DLD1 (cell line): ENCODE results near the gene FNDC10.

Source experiments
- in situ Hi-C: cut with HindIII; loops from 2 replicates; pipeline ENCODE4 v1.10.0; 2017; ENCODE audit warnings: low sequenced_read_pairs

Gene FNDC10

DNA sequence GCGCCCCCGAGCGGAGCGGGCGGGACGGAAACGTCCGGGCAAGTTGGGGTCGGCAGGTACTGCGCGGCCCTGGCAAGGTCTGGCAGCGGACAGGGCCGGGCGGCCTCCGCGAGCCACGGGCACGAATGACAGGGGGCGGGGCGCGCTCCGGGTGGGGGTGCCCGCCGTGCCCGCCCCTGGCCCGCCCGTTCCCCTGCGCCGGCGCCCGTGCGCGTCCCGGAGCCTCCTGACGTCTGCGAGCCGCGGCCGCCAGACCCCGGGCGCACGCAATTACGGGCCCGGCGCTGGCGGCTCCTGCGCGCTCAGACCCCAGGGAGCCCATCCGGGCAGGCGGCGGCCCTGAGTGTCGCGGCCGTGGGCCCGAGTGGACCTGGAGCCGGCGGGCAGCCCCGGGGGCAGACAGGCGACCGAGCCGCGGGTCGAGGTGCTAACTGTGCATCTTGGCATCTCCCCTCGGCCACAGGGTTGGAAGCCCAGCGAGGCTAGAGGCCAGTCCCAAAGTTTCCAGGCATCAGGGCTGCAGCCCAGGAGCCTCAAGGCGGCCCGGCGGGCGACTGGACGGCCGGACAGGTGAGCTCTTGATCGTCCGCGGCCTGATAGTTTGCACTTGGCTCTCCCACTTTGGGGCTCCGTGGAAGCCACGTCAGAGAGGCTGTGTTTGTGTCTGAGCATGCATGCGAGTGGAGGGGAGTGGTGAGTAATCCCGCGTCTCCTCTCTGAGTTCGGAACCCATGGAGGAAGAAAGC lies 16.3 kb upstream of the FNDC10 start:
- in situ Hi-C loops = no loop called here

GRCh38 chr1:1615256-1616044 lies 15.5 kb upstream of the FNDC10 start, which contains the start of gene MIB2:
Gene MIB2 (plus strand): TSS chr1:1615500. CDS start chr1:1623453, 7,953 bp downstream.
- in situ Hi-C loops = no loop called here

GRCh38 chr1:1614954-1615255 lies 15.0 kb upstream of the FNDC10 start:
- in situ Hi-C loops = no loop called here

GRCh38 chr1:1614204-1614953 lies 14.4 kb upstream of the FNDC10 start:
- in situ Hi-C loops = no loop called here

DNA sequence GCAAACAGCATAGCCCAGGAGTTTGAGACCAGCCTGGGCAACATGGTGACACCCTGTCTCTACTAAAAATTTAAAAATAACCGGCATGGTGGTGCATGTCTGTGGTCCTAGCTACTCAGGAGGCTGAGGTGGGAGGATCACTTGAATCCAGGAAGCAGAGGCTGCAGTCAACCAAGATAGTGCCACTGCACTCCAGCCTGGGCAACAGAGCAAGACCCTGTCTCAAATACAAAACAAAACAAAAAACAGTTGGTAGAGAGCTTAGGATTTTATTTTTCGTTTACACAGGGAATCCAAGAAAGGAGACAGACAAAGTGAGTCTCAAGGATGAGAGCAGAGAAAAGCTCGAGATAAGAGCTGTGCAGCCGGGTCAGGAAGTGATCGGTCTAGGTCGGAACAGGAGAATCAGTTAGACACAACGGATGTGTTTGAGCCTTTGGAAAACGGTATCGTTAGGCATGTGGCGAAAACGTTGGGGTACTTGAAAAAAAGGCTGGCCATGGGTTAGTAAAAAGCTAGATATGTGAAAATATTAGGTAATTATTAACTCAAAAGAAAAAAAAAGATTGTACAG lies 13.7 kb upstream of the FNDC10 start:
- in situ Hi-C loops = no loop called here

- in situ Hi-C loops = no loop called here
Observed at GRCh38 chr1:1612104-1612400, 12.1 kb upstream of the FNDC10 start.

- in situ Hi-C loops = no loop called here
Observed at GRCh38 chr1:1610796-1611195, 10.9 kb upstream of the FNDC10 start.

DNA sequence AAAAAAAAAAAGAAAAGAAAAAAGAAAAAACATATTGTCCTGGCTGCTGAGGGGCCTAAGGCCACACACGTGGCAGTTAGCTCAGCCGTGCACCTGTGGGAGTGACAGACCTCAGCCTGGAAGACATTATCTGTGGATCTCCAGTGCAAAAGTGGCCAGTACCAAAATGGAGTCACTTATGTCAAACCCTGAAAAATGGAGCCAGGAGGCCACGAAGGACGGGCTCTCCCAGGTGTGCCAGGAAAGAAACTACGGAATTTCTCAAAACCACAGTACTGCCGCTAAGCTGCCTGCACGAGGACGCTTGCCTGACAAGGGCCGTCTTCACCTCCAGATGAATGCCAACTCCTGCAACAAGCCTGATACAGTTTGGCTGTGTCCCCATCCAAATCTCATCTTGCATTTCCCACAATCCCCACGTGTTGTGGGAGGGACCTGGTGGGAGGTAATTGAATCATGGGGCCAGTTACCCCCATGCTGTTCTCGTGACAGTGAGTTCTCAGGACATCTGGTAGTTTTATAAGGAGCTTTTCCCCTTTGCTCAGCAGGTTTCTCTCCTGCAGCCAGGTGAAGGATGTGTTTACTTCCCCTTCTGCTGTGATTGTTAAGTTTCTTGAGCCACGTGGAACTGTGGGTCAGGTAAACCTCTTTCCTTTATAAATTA lies 10.0 kb upstream of the FNDC10 start:
- in situ Hi-C loops = no loop called here

GRCh38 chr1:1606232-1606631 lies 6.3 kb upstream of the FNDC10 start:
- in situ Hi-C loops = no loop called here

- in situ Hi-C loops = no loop called here
Observed at GRCh38 chr1:1605724-1606123, 5.8 kb upstream of the FNDC10 start.

GRCh38 chr1:1605034-1605591 lies 5.2 kb upstream of the FNDC10 start:
- in situ Hi-C loops = no loop called here

DNA sequence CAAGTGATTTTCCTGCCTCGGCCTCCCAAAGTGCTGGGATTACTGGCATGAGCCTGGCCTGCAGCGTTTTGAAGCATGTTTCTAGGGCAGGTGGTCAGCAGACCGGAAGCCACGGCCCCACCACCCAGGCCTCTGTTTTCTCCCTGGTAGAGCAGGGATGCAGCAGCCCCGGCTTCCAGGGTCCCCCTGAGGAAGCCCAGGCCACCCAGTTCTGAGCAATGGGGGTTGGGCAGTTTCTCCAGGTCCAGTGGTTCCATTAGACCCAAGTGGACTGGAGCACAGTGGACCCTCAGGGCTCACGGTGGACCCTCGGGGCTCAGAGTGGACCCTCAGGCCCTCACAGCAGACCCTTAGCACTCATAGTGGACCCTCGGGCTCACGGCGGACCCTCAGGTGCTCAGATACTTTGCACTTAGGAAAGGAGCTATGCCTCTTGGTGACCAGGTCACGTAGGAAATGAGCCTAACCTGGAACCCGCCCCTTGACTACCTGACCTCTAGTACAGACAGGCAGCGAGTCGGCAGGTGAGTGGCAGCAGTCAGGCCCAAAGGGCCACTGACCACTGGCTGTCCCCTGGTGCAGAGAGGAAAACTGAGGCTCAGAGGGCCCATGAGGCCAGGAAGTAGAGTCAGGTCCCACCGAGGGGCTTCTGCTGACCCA lies 4.6 kb upstream of the FNDC10 start:
- in situ Hi-C loops = no loop called here

- in situ Hi-C loops = no loop called here
Observed at GRCh38 chr1:1603671-1604373, 3.9 kb upstream of the FNDC10 start.

DNA sequence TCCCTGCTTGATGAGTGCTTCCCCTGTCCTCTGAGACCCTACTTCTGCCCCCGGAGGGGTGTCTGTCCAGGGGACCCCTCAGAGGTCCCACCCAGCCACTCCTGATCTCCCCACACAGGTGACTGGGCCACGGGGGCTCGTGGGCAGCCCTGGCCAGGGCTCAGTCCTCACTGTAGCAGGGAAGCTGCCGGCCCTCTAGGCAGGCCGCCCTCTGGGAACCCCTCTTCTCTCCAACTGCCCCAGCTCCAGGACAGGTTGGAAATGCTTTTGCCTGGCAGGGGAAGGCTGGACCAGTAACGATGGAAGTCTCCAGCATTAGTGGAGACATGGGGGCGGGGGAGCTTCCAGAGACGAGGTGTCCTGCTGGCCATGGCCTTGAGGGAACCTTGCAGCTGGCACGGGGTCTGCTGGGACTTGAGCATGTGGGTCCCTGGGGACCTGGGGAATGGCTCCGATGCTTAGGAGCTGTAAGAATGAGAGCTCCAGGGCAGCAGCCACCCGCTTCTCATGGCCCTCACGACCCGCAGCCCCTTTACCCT lies 3.1 kb upstream of the FNDC10 start:
- in situ Hi-C loops = no loop called here

- in situ Hi-C loops = no loop called here
Observed at GRCh38 chr1:1602304-1602967, 2.5 kb upstream of the FNDC10 start.

DNA sequence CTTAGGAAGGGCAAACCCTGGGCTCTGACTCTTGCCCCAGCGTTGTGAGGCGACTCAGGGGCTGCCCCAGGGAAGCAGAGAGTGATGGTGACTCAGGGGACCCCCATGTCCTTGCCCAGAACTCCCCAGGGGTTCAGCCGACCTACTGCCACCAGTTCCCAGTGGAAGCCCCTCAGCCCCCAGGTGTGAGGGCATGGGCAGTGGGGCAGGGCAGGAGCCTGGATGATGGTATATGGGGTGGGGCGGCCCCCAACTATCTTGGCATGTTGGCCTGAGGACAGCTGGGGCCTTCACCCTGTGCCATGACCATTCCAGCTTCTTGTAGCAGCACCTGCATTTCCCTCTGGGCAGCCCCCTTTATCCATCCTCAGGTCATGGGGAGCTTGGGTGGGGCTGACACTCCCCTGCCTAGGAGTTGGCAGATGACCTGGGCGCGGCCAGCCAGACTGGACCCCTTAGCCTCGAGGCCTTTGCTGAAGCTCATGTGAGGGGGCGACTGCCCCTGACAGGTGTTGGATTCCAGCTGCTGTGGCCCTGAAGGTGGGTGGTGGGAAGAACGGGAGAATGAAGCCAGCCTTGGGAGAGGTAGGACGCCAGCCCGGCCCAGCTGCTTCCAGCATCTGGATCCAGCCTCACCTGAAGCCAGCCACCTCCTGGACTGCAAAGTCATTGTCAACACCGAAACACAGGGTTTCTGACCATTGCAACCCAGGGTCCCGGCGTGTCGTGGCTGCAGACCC lies 1.8 kb upstream of the FNDC10 start:
- in situ Hi-C loops = no loop called here

DNA sequence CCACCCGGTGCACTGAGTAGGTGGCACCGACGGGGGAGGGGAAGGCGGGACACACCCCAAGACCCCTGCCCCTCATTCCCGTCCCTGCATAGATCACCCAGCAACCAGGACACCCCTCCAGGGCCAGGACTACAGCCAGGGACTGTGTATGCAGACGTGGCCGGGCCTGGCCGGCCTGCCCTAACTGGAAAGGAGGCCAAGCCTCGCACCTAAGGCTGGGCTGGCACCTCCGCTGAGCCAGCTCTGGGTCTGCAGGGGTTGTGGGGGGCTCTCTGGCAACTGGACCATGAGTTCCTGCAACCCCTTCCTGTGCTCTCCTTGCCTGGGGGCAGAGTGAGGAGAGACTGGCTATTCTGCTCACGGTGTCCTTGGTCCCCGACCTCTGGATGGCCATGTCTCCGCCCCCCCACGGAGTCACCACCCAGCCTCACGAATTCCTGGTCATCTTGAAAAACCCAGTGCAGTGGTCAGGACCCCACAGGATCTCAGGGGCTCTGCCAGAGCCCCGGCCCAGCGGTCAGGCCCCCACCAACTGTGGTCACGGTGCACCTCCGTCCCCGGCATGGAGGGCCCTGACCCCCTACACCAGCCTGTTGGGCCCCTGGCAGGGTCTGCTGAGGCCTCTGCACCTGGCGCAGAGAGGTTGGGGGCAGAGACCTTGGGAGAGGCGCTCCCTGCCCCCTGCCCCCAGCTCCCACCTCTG lies 1.1 kb upstream of the FNDC10 start:
- in situ Hi-C loops = no loop called here
